ENCODE measurements around the gene RABAC1. TPM values are rescaled to one million over a fixed set of nuclear protein-coding genes. Genes with fewer than 3 reads are reported as not detected.
A peak's percentile ranks its signal among the peaks of the same experiment; 100 is the strongest.

RABAC1 gene
- total RNA-seq, 4 donors from 2014 or later, result 75.6 to 235 (median 165) TPM

DNA sequence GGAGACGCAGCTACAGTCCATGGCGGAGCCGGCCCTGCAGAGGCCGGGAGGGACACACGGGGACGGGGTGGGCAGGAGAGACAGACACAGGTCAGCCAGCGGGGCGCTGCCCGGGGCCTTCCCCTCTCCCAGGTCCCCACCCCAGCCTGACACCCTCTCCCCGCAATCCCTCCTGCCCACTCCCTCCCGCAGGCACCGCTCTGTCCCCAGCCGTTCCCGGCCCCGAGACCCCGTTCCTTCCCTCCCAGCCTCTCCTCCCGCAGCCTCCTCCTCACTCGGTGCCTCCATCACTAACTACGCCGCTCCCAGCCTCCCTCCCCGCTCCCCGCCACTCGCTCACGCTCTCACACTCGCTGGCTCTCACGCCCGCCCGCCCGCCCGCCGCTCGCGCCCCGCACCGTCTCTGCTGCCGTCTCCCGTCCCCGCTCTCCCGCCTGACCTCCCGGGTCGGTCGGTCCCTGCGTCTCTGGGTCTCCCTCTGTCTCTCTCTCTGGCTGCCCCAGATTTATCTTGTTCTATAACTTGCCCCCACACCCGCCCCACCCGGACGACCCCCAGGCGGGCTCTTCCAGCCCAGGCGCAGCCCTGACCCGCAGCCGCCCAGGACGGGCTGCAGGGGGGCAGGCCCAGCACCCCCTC, 46.1 kb downstream of the RABAC1 start:
- Histone ChIP-seq H3K4me3 (no peak overlapping the region), H3K4me1 (peaks cover 3 to 16% (median 12%) of the 10 kb centered on the region in 4 donors), H3K27me3 (peaks cover 67% of the 10 kb centered on the region), H3K9me3 (no peaks in the 10 kb centered on the region), H3K36me3 (no peaks in the 10 kb centered on the region), H3K27ac (no peak overlapping the region)
- DNase-seq, result no peak
- TF ChIP-seq EP300 (IDR thresholded peaks at IDR 0.05; ENCODE audit: low read depth) (no peak), POLR2AphosphoS5 (IDR thresholded peaks at IDR 0.05) (no peak)
- 0 to 2% methylated on average over 2 to 46 of the region's 51 CpGs for WGBS, 2 donors (ENCODE audit: low coverage in 1 of 2)
- intact Hi-C loops (cut with DNase I; ENCODE audit: low total_unique reads), result no loop called here
- in situ Hi-C loops (cut with MboI; ENCODE audit: low pct_ligation_motif_present in 1 of 4, low pct_unique_long_range_greater_than_20kb in 1 of 4, low sequenced_read_pairs in 3 of 4), result no loop called here

DNA sequence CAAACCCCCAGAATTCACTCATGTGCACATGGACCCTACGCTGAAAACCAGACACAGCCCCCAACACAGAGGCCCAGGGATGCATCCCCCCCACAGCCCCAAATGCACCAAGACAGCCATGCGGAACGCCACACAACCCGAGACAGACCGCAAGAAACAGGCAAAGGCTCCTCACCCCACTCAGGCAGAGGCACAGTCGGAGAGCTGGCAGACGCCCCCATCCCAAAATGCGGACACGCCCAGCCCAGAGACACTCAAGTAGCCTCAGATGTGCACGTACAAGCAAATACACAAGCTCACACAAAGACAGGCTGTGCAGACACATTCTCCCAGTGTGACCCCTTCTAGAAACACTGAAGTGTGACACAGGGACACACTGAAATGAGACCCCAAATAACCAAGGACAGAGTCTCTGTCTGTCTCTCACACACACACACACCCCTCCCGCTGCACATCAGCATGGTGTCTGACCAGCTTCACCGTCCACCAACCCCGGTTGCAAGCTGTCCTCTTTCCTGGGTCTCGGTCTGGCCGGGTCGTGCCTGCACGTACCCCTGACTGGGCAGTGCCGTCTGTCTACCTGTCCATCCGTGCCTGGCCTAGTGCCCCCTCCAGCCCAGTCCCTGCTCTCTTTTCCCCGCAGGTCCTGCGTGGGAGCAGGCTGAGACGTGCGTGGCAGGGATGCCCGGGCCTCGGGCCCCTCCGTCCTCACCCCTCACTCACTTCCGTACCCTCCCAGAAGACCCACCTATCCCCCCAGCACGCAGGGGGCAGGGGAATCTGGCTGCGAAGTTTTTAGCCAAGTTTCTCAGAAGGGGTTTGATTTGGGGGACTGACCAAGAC, 47.0 kb downstream of the RABAC1 start:
- in situ Hi-C loops (cut with MboI; ENCODE audit: low pct_ligation_motif_present in 1 of 4, low pct_unique_long_range_greater_than_20kb in 1 of 4, low sequenced_read_pairs in 3 of 4), result no loop called here

GRCh38 chr19:41910992-41911888, 47.9 kb downstream of the RABAC1 start:
- DNase-seq, result no peak
- peaks cover 0 to 6% (median 2%) of the 10 kb centered on the region in 4 donors for H3K36me3 ChIP-seq
- WGBS, 2 donors (ENCODE audit: low coverage in 1 of 2), result 49 to 50% methylated on average over 2 to 13 of the region's 13 CpGs
- in situ Hi-C loops (cut with MboI; ENCODE audit: low pct_ligation_motif_present in 1 of 4, low pct_unique_long_range_greater_than_20kb in 1 of 4, low sequenced_read_pairs in 3 of 4) (no loop called here), intact Hi-C loops (cut with DNase I; ENCODE audit: low total_unique reads) (no loop called here)
- H3K4me3 ChIP-seq, result no peak overlapping the region
- H3K9me3 ChIP-seq, result no peaks in the 10 kb centered on the region
- no peak overlapping the region for H3K27ac ChIP-seq
- H3K4me1 ChIP-seq, result peaks cover 3 to 16% (median 12%) of the 10 kb centered on the region in 4 donors
- H3K27me3 ChIP-seq, result peaks cover 50% of the 10 kb centered on the region
- TF ChIP-seq EP300 (IDR thresholded peaks at IDR 0.05; ENCODE audit: low read depth), result no peak
- no peak for TF ChIP-seq POLR2A (IDR thresholded peaks at IDR 0.05)
- no peak for TF ChIP-seq POLR2AphosphoS5 (IDR thresholded peaks at IDR 0.05)
- TF ChIP-seq, protein P1, sequence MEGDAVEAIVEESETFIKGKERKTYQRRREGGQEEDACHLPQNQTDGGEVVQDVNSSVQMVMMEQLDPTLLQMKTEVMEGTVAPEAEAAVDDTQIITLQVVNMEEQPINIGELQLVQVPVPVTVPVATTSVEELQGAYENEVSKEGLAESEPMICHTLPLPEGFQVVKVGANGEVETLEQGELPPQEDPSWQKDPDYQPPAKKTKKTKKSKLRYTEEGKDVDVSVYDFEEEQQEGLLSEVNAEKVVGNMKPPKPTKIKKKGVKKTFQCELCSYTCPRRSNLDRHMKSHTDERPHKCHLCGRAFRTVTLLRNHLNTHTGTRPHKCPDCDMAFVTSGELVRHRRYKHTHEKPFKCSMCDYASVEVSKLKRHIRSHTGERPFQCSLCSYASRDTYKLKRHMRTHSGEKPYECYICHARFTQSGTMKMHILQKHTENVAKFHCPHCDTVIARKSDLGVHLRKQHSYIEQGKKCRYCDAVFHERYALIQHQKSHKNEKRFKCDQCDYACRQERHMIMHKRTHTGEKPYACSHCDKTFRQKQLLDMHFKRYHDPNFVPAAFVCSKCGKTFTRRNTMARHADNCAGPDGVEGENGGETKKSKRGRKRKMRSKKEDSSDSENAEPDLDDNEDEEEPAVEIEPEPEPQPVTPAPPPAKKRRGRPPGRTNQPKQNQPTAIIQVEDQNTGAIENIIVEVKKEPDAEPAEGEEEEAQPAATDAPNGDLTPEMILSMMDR (IDR thresholded peaks at IDR 0.05), result no peak

More for the DNA sequence above, 47.0 kb downstream of the RABAC1 start:
- WGBS, 2 donors (ENCODE audit: low coverage in 1 of 2), result 15 to 17% methylated on average over 4 to 29 of the region's 29 CpGs
- H3K4me1 ChIP-seq, result peaks cover 3 to 16% (median 12%) of the 10 kb centered on the region in 4 donors
- H3K27me3 ChIP-seq, result peaks cover 58% of the 10 kb centered on the region
- H3K9me3 ChIP-seq, result no peaks in the 10 kb centered on the region
- no peak overlapping the region for H3K27ac ChIP-seq
- DNase-seq, result no peak
- no peak for TF ChIP-seq EP300 (IDR thresholded peaks at IDR 0.05; ENCODE audit: low read depth)
- TF ChIP-seq, protein P1 (IDR thresholded peaks at IDR 0.05), result no peak
- TF ChIP-seq POLR2AphosphoS5 (IDR thresholded peaks at IDR 0.05), result no peak
- no peak for TF ChIP-seq POLR2A (IDR thresholded peaks at IDR 0.05)
- intact Hi-C loops (cut with DNase I; ENCODE audit: low total_unique reads), result no loop called here
- no peaks in the 10 kb centered on the region for H3K36me3 ChIP-seq
- H3K4me3 ChIP-seq, result no peak overlapping the region

DNA sequence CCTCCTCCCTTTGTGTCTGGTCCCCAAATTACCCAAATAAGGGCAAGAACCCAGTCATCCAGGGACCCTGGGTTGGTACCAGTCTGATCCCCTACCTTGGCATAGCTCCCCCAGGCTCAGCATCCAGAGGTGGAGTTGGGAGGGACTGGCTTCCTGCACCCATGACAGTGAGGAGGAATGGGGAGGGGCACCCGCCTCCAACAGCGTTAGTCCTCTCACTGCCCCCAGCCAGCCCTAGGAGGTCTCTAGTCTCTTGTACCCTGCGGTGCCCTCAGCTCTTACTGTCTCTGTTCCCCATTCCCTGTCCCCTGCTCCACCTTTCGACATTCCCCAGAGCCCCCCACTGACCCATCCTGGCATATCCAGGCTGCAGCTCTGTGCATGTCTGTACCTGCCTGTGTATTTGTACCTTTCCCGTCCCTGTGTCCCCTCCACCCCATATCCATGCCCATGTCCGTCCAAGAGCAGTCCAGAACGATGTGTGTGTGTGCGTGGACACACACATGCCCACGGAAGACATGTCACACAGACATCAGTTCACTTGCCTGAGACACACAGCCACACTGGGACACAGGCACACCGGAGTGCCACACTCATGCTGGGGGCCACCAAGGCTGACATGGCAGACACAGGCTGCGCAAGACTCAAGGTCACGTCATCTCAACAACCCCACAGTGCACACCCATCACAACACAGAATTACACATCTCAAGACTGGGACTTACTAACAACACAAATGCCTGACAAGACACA, 48.7 kb downstream of the RABAC1 start:
- TF ChIP-seq, protein P1 (IDR thresholded peaks at IDR 0.05), result no peak
- TF ChIP-seq POLR2A (IDR thresholded peaks at IDR 0.05) (no peak), EP300 (IDR thresholded peaks at IDR 0.05; ENCODE audit: low read depth) (no peak), POLR2AphosphoS5 (IDR thresholded peaks at IDR 0.05) (peak in 1 of 3 donors; percentile 7)
- 60 to 73% methylated on average over 2 to 11 of the region's 12 CpGs for WGBS, 2 donors (ENCODE audit: low coverage in 1 of 2)
- H3K36me3 ChIP-seq, result peaks cover 0 to 11% (median 5%) of the 10 kb centered on the region in 4 donors

More for the DNA sequence above, 48.7 kb downstream of the RABAC1 start:
- in situ Hi-C loops (cut with MboI; ENCODE audit: low pct_ligation_motif_present in 1 of 4, low pct_unique_long_range_greater_than_20kb in 1 of 4, low sequenced_read_pairs in 3 of 4) (no loop called here), intact Hi-C loops (cut with DNase I; ENCODE audit: low total_unique reads) (no loop called here)
- H3K9me3 ChIP-seq, result no peaks in the 10 kb centered on the region
- no peak for DNase-seq
- no peak overlapping the region for H3K4me3 ChIP-seq
- no peak overlapping the region for H3K27ac ChIP-seq
- peaks cover 3 to 17% (median 15%) of the 10 kb centered on the region in 4 donors for H3K4me1 ChIP-seq
- peaks cover 41% of the 10 kb centered on the region for H3K27me3 ChIP-seq

All from transverse colon (tissue), 4 donors.